DOHH2 (cell line): ENCODE measurements around the gene CLTCL1.

ENCODE experiments used
- H3F3A ChIP-seq: fragments of 200-600 bp; sonication (generic), shearing (Covaris generic); 2 replicates; pipeline ENCODE4 v1.6.0; 2016; ENCODE audit warnings: antibody characterized with exemption, mild to moderate bottlenecking; ENCODE audit not compliant: control insufficient read depth, insufficient read depth
- H3K27ac ChIP-seq: fragments of 200-600 bp; sonication (generic); 2 replicates; pipeline ENCODE4 v1.5.1; 2014; ENCODE audit warnings: low read depth, mild to moderate bottlenecking, low read length, moderate library complexity
- H3K27me3 ChIP-seq: fragments of 200-600 bp; sonication (generic); 2 replicates; pipeline ENCODE4 v1.6.1; 2014; ENCODE audit warnings: mild to moderate bottlenecking, low read length, mixed read lengths; ENCODE audit not compliant: control insufficient read depth
- H3K36me3 ChIP-seq: fragments of 200-600 bp; sonication (generic); 2 replicates; pipeline ENCODE4 v1.6.1; 2014; ENCODE audit warnings: mild to moderate bottlenecking, low read length, moderate library complexity, mixed read lengths; ENCODE audit not compliant: control insufficient read depth
- H3K4me1 ChIP-seq: fragments of 200-600 bp; sonication (generic); 2 replicates; pipeline ENCODE4 v1.6.1; 2014; ENCODE audit warnings: mild to moderate bottlenecking, low read length, mixed read lengths; ENCODE audit not compliant: control insufficient read depth
- H3K4me2 ChIP-seq: fragments of 200-600 bp; sonication (generic); 2 replicates; pipeline ENCODE4 v1.6.0; 2014; ENCODE audit warnings: mild to moderate bottlenecking, low read length, moderate library complexity
- H3K4me3 ChIP-seq: fragments of 200-600 bp; sonication (generic); 2 replicates; pipeline ENCODE4 v1.5.1; 2014; ENCODE audit warnings: mild to moderate bottlenecking, low read length, mixed read lengths
- H3K79me2 ChIP-seq: fragments of 200-600 bp; sonication (generic); 2 replicates; pipeline ENCODE4 v1.6.1; 2014; ENCODE audit warnings: mild to moderate bottlenecking, low read length, mixed read lengths; ENCODE audit not compliant: control insufficient read depth
- H3K9me2 ChIP-seq: fragments of 200-600 bp; sonication (generic); replicated peaks from 2 replicates; pipeline ENCODE4 v1.6.1; 2014; ENCODE audit warnings: mild to moderate bottlenecking, low read length, mixed read lengths; ENCODE audit not compliant: control insufficient read depth
- H3K9me3 ChIP-seq: fragments of 200-600 bp; sonication (generic); 2 replicates; pipeline ENCODE4 v1.6.1; 2014; ENCODE audit warnings: antibody characterized with exemption, low read length, mixed read lengths; ENCODE audit not compliant: control insufficient read depth, insufficient read depth
- H4K20me1 ChIP-seq: fragments of 200-600 bp; sonication (generic); 2 replicates; pipeline ENCODE4 v1.6.0; 2014; ENCODE audit warnings: low read depth, mild to moderate bottlenecking, antibody characterized with exemption, low read length, moderate library complexity; ENCODE audit not compliant: control insufficient read depth, insufficient read depth
- CTCF ChIP-seq: fragments of 200-600 bp; sonication (generic); IDR thresholded peaks from one replicate; pipeline ENCODE4 v1.5.1; 2014; ENCODE audit warnings: antibody characterized with exemption, mild to moderate bottlenecking, low read depth, low read length; ENCODE audit not compliant: poor library complexity, severe bottlenecking
- EZH2phosphoT487 ChIP-seq: fragments of 200-600 bp; sonication (generic); IDR thresholded peaks from 2 replicates; pipeline ENCODE4 v1.6.1; 2017; ENCODE audit warnings: borderline replicate concordance, mild to moderate bottlenecking, antibody characterized with exemption, low read length, moderate library complexity, mixed read lengths

The CLTCL1 gene

GRCh38 chr22:19149991-19150390 is 141.5 kb downstream of the CLTCL1 start, which contains the start of gene GSC2:
TSS of gene GSC2 (minus strand) at chr22:19150292. CDS start at chr22:19150283, 9 bp downstream.
- peaks cover 3% of the 10 kb centered on the region; the same call in 1 of the 2 replicates for H3K27me3 ChIP-seq
- no peaks in the 10 kb centered on the region for H3K9me2 ChIP-seq
- TF ChIP-seq CTCF: no peak
- TF ChIP-seq EZH2phosphoT487: no peak
- H3K4me2 ChIP-seq: no peak within 1 kb of the TSS
- H3K36me3 ChIP-seq: no peaks in the 10 kb centered on the region
- no peak within 1 kb of the TSS for H3K4me3 ChIP-seq
- H3K4me1 ChIP-seq: peaks cover under 1% of the 10 kb centered on the region; the same call in 1 of the 2 replicates
- H3K27ac ChIP-seq: no peak within 1 kb of the TSS
- no peaks in the 10 kb centered on the region for H3F3A ChIP-seq
- H4K20me1 ChIP-seq: no peaks in the 10 kb centered on the region
- H3K79me2 ChIP-seq: no peaks in the 10 kb centered on the region
- H3K9me3 ChIP-seq: no peaks in the 10 kb centered on the region

- H3K27me3 ChIP-seq: peaks cover 3% of the 10 kb centered on the region; the same call in 1 of the 2 replicates
- H3K9me2 ChIP-seq: no peaks in the 10 kb centered on the region
- H3K9me3 ChIP-seq: no peaks in the 10 kb centered on the region
- H3K4me3 ChIP-seq: no peak overlapping the region
- peaks cover 3% of the 10 kb centered on the region; the same call in 1 of the 2 replicates for H3K4me1 ChIP-seq
- no peaks in the 10 kb centered on the region for H4K20me1 ChIP-seq
- TF ChIP-seq EZH2phosphoT487 (no peak), CTCF (no peak)
- H3F3A ChIP-seq: no peaks in the 10 kb centered on the region
- H3K36me3 ChIP-seq: peaks cover 1% of the 10 kb centered on the region; the same call in 1 of the 2 replicates
- H3K27ac ChIP-seq: no peak overlapping the region
- H3K4me2 ChIP-seq: no peak overlapping the region
- peaks cover 2% of the 10 kb centered on the region for H3K79me2 ChIP-seq
These were observed 142.3 kb downstream of the CLTCL1 start for GRCh38 chr22:19149047-19149883.

- TF ChIP-seq CTCF: no peak
- no peak for TF ChIP-seq EZH2phosphoT487
- Histone ChIP-seq H3K4me2 (no peak overlapping the region), H3K27me3 (peaks cover 3% of the 10 kb centered on the region; the same call in 1 of the 2 replicates), H3K79me2 (peaks cover 10% of the 10 kb centered on the region), H3K27ac (no peak overlapping the region), H3K9me3 (no peaks in the 10 kb centered on the region), H3K4me3 (no peak overlapping the region), H3K9me2 (no peaks in the 10 kb centered on the region), H3F3A (no peaks in the 10 kb centered on the region), H3K36me3 (peaks cover 3% of the 10 kb centered on the region; the same call in 1 of the 2 replicates), H4K20me1 (no peaks in the 10 kb centered on the region), H3K4me1 (peaks cover 7% of the 10 kb centered on the region)
These were observed 143.0 kb downstream of the CLTCL1 start for GRCh38 chr22:19148417-19149046.
